Frontal cortex (tissue), 4 donors: ENCODE measurements around the gene STEEP1. TPM values are rescaled to one million over a fixed set of nuclear protein-coding genes. Genes with fewer than 3 reads are reported as not detected.
"Not testable (repeated sequence)": the region's sequence is repeated elsewhere in the genome, so short reads cannot be mapped to it uniquely, and the experiment has no call there.

Experiments used
- DNase-seq, 2 donors: peaks; one replicate each; pipeline ENCODE4 v3.0.0; 2012; ENCODE audit warnings: low spot score in 2 of 2
- FAIRE-seq: peaks from 2 replicates; lab custom pipeline; 2012; peaks lifted over from hg19 to GRCh38; lab: Jason Lieb, UNC
- total RNA-seq: library from RNA; depleted of rRNA; stranded (reverse); fragments of >200 nt; gene quantifications from one replicate; pipeline ENCODE4 v1.2.3, GENCODE V29; 2014
- donor health status: control.
- donor health status: control.
- donor health status: control.

STEEP1 gene
- total RNA-seq, 1 donor from 2014 or later: 35.1 TPM

- FAIRE-seq (no peak), DNase-seq (no peak)
These were observed 25.3 kb downstream of the STEEP1 start for GRCh38 chrX:119539872-119540271.

- FAIRE-seq (no peak), DNase-seq (no peak)
These were observed 27.7 kb downstream of the STEEP1 start for GRCh38 chrX:119537487-119537886.

- DNase-seq (no peak), FAIRE-seq (no peak)
These were observed 35.6 kb downstream of the STEEP1 start for GRCh38 chrX:119529345-119530276.

GRCh38 chrX:119523664-119524184, 41.5 kb downstream of the STEEP1 start:
- DNase-seq: no peak
- no peak for FAIRE-seq

GRCh38 chrX:119521246-119521645, 44.0 kb downstream of the STEEP1 start:
- DNase-seq: no peak
- no peak for FAIRE-seq

GRCh38 chrX:119518371-119518770, 46.8 kb downstream of the STEEP1 start:
- no peak for DNase-seq
- FAIRE-seq: no peak

- DNase-seq (peak; percentile 46 to 59), FAIRE-seq (no peak)
These were observed 49.0 kb downstream of the STEEP1 start for GRCh38 chrX:119516157-119516702.

- no peak for FAIRE-seq
These were observed 52.9 kb downstream of the STEEP1 start for GRCh38 chrX:119512146-119512800.

GRCh38 chrX:119507206-119507605, 58.0 kb downstream of the STEEP1 start:
- FAIRE-seq: no peak
- no peak for DNase-seq

More at GRCh38 chrX:119512146-119512800, 52.9 kb downstream of the STEEP1 start:
- DNase-seq: peak in 1 of 2 donors; percentile 42

GRCh38 chrX:119505945-119506344, 59.3 kb downstream of the STEEP1 start:
- FAIRE-seq (no peak), DNase-seq (no peak)

- not testable (repeated sequence) for FAIRE-seq, DNase-seq
These were observed 60.1 kb downstream of the STEEP1 start for GRCh38 chrX:119505145-119505544.

- DNase-seq (no peak), FAIRE-seq (no peak)
These were observed 61.7 kb downstream of the STEEP1 start for GRCh38 chrX:119503484-119503861.

- DNase-seq (no peak), FAIRE-seq (no peak)
These were observed 62.3 kb downstream of the STEEP1 start for GRCh38 chrX:119502727-119503483.

GRCh38 chrX:119501511-119502148, 63.6 kb downstream of the STEEP1 start:
- FAIRE-seq: no peak
- DNase-seq: no peak

- FAIRE-seq (no peak), DNase-seq (no peak)
These were observed 65.0 kb downstream of the STEEP1 start for GRCh38 chrX:119500061-119500800.

- no peak for FAIRE-seq
- no peak for DNase-seq
These were observed 68.0 kb downstream of the STEEP1 start for GRCh38 chrX:119497185-119497584.

- no peak for FAIRE-seq
- no peak for DNase-seq
These were observed 69.2 kb downstream of the STEEP1 start for GRCh38 chrX:119495734-119496726.
